ENCODE results near the gene FUT8.
A peak's percentile ranks its signal among the peaks of the same experiment; 100 is the strongest.

FUT8 gene

GRCh38 chr14:65555358-65555757 is 142.8 kb downstream of the FUT8 start:
- peak; percentile 7 for DNase-seq (ENCODE audit: low read depth, low spot score)

- DNase-seq (ENCODE audit: low read depth, low spot score), result no peak
Observed at GRCh38 chr14:65558363-65558762, 145.8 kb downstream of the FUT8 start.

GRCh38 chr14:65560340-65561027 is 148.0 kb downstream of the FUT8 start:
- no peak for DNase-seq (ENCODE audit: low read depth, low spot score)

- DNase-seq (ENCODE audit: low read depth, low spot score), result no peak
Observed at GRCh38 chr14:65564370-65564769, 151.8 kb downstream of the FUT8 start.

- DNase-seq (ENCODE audit: low read depth, low spot score), result no peak
Observed at GRCh38 chr14:65565948-65566347, 153.4 kb downstream of the FUT8 start.

GRCh38 chr14:65566820-65567522 is 154.4 kb downstream of the FUT8 start:
- DNase-seq (ENCODE audit: low read depth, low spot score), result no peak

- no peak for DNase-seq (ENCODE audit: low read depth, low spot score)
Observed at GRCh38 chr14:65574611-65575010, 162.1 kb downstream of the FUT8 start.

- no peak for DNase-seq (ENCODE audit: low read depth, low spot score)
Observed at GRCh38 chr14:65575389-65575788, 162.9 kb downstream of the FUT8 start.

- DNase-seq (ENCODE audit: low read depth, low spot score), result no peak
Observed at GRCh38 chr14:65580973-65581372, 168.4 kb downstream of the FUT8 start.

GRCh38 chr14:65581378-65581777 is 168.8 kb downstream of the FUT8 start:
- DNase-seq (ENCODE audit: low read depth, low spot score), result no peak

- no peak for DNase-seq (ENCODE audit: low read depth, low spot score)
Observed at GRCh38 chr14:65581799-65582198, 169.3 kb downstream of the FUT8 start.

- DNase-seq (ENCODE audit: low read depth, low spot score), result no peak
Observed at GRCh38 chr14:65585216-65585615, 172.7 kb downstream of the FUT8 start.

- DNase-seq (ENCODE audit: low read depth, low spot score), result no peak
Observed at GRCh38 chr14:65588426-65589140, 176.1 kb downstream of the FUT8 start.

- DNase-seq (ENCODE audit: low read depth, low spot score), result peak; percentile 28
Observed at GRCh38 chr14:65594153-65594881, 181.8 kb downstream of the FUT8 start.

GRCh38 chr14:65594882-65595237 is 182.3 kb downstream of the FUT8 start:
- DNase-seq (ENCODE audit: low read depth, low spot score), result no peak

- DNase-seq (ENCODE audit: low read depth, low spot score), result no peak
Observed at GRCh38 chr14:65599375-65599774, 186.8 kb downstream of the FUT8 start.

- DNase-seq (ENCODE audit: low read depth, low spot score), result no peak
Observed at GRCh38 chr14:65600742-65601141, 188.2 kb downstream of the FUT8 start.

- DNase-seq (ENCODE audit: low read depth, low spot score), result no peak
Observed at GRCh38 chr14:65604535-65604934, 192.0 kb downstream of the FUT8 start.

GRCh38 chr14:65604936-65605335 is 192.4 kb downstream of the FUT8 start:
- DNase-seq (ENCODE audit: low read depth, low spot score), result no peak

GRCh38 chr14:65606460-65606859 is 193.9 kb downstream of the FUT8 start:
- no peak for DNase-seq (ENCODE audit: low read depth, low spot score)

GRCh38 chr14:65613131-65613650 is 200.7 kb downstream of the FUT8 start:
- no peak for DNase-seq (ENCODE audit: low read depth, low spot score)

- DNase-seq (ENCODE audit: low read depth, low spot score), result no peak
Observed at GRCh38 chr14:65618996-65619395, 206.5 kb downstream of the FUT8 start.
